ENCODE measurements around the gene DNTTIP2. TPM values are rescaled to one million over a fixed set of nuclear protein-coding genes. Genes with fewer than 3 reads are reported as not detected.
A peak's percentile ranks its signal among the peaks of the same experiment; 100 is the strongest.
"Not testable (repeated sequence)": the region's sequence is repeated elsewhere in the genome, so short reads cannot be mapped to it uniquely, and the experiment has no call there.

The DNTTIP2 gene
- total and polyA plus RNA-seq, 9 of the 15 experiments (the other 6 are each of a cell fraction or from before 2014, with no cell fraction given), result 50.4 to 138 (median 97.0) TPM

- in situ Hi-C loops (cut with MboI); CTCF ChIA-PET (ENCODE audit: low intra/inter-chr PET ratio); H3K4me2 ChIP-seq (ENCODE audit: insufficient read depth, low read length); FAIRE-seq; H3K9me1 ChIP-seq (ENCODE audit: control insufficient read depth, insufficient read depth, low read length); H3K9ac ChIP-seq (ENCODE audit: insufficient read depth in 1 of 2, low read depth in 2 of 2, low read length in 2 of 2); ATAC-seq; BruUV-seq (replicated peaks); H3K9me3 ChIP-seq (replicated peaks; ENCODE audit: control insufficient read depth, insufficient read depth, low read depth, low read length); DNase-seq (ENCODE audit: extremely low read depth in 1 of 4, low spot score in 3 of 4); H3K27ac ChIP-seq (ENCODE audit: extremely low read depth, low read depth, low read length); intact Hi-C loops (cut with micrococcal nuclease); H2AFZ ChIP-seq (ENCODE audit: low read depth, low read length); H3K27me3 ChIP-seq (ENCODE audit: control insufficient read depth in 2 of 2, insufficient read depth in 2 of 2, low read length in 2 of 2); H3K4me3 ChIP-seq; POLR2A ChIA-PET: not testable (repeated sequence)
- Histone ChIP-seq H3K36me3 (ENCODE audit: control insufficient read depth, insufficient read depth, low read length) (peaks cover 12% of the 10 kb centered on the region; the same call in 2 of the 3 replicates), H3K79me2 (ENCODE audit: control insufficient read depth, insufficient read depth, low read length) (peaks cover 40% of the 10 kb centered on the region), H3K4me1 (replicated peaks in 1 of 2; ENCODE audit: control insufficient read depth in 2 of 2, insufficient read depth in 2 of 2, low read length in 2 of 2) (peaks cover 9 to 11% of the 10 kb centered on the region in 2 experiments; a peak in 3 of 5 replicates), H4K20me1 (replicated peaks; ENCODE audit: control insufficient read depth, insufficient read depth, low read length) (peaks cover 15% of the 10 kb centered on the region)
- WGBS (ENCODE audit: insufficient coverage, low coverage, missing lambda C conversion rate), result 73% methylated on average over 3 of the region's 3 CpGs
- TF ChIP-seq SMARCA5 (IDR thresholded peaks at IDR 0.05) (0 out of 2 replicates have a peak, but pooled peaks have one; percentile 37), KDM1A (IDR thresholded peaks at IDR 0.05) (peak; percentile 7 to 53; a peak in 1 of 4 replicates), BCOR (IDR thresholded peaks at IDR 0.05) (peak; percentile 79), ZNF146 (CRISPR knock-in tag; IDR thresholded peaks at IDR 0.05; ENCODE audit: unreplicated experiment) (peak; percentile 93), RBM25 (IDR thresholded peaks at IDR 0.05; ENCODE audit: low read depth, low read length, severe bottlenecking) (peak; percentile 53)
Measured at GRCh38 chr1:93910880-93911279, 31.9 kb upstream of the DNTTIP2 start.

- ChIA-PET CTCF (ENCODE audit: low intra/inter-chr PET ratio) (no interaction called here), POLR2A (interaction anchor here (0.8 to 1.2 kb wide), 3 partner anchors 9 to 239 kb away, joined by 3 to 5 read pairs (median 3); no protein-coding TSS in a partner anchor)
- ATAC-seq (no peak), FAIRE-seq (no peak), DNase-seq (ENCODE audit: extremely low read depth in 1 of 4, low spot score in 3 of 4) (no peak)
- Histone ChIP-seq H3K9me1 (ENCODE audit: control insufficient read depth, insufficient read depth, low read length) (no peaks in the 10 kb centered on the region), H3K27ac (ENCODE audit: extremely low read depth, low read depth, low read length) (peak overlapping the region; percentile 93), H3K79me2 (ENCODE audit: control insufficient read depth, insufficient read depth, low read length) (peaks cover 46% of the 10 kb centered on the region), H3K36me3 (ENCODE audit: control insufficient read depth, insufficient read depth, low read length) (peaks cover 14% of the 10 kb centered on the region; the same call in 2 of the 3 replicates), H3K9me3 (replicated peaks; ENCODE audit: control insufficient read depth, insufficient read depth, low read depth, low read length) (peaks cover 2% of the 10 kb centered on the region; the same call in 1 of the 2 replicates), H3K4me1 (replicated peaks in 1 of 2; ENCODE audit: control insufficient read depth in 2 of 2, insufficient read depth in 2 of 2, low read length in 2 of 2) (peaks cover 9 to 17% of the 10 kb centered on the region in 2 experiments; a peak in 4 of 5 replicates), H3K27me3 (ENCODE audit: control insufficient read depth in 2 of 2, insufficient read depth in 2 of 2, low read length in 2 of 2) (no peaks in the 10 kb centered on the region), H4K20me1 (replicated peaks; ENCODE audit: control insufficient read depth, insufficient read depth, low read length) (peaks cover 15% of the 10 kb centered on the region), H2AFZ (ENCODE audit: low read depth, low read length) (peak overlapping the region; percentile 100), H3K4me2 (ENCODE audit: insufficient read depth, low read length) (peak overlapping the region; percentile 86), H3K9ac (ENCODE audit: insufficient read depth in 1 of 2, low read depth in 2 of 2, low read length in 2 of 2) (peak overlapping the region in 1 of 2 experiments; percentile 83; a peak in 2 of 4 replicates), H3K4me3 (peak overlapping the region; percentile 98; the same call in 1 of the 2 replicates)
- intact Hi-C loops (cut with micrococcal nuclease) (no loop called here), in situ Hi-C loops (cut with MboI) (no loop called here)
- 79% methylated on average over 3 of the region's 4 CpGs for WGBS (ENCODE audit: insufficient coverage, low coverage, missing lambda C conversion rate)
- BruUV-seq (replicated peaks), result no TSS peak
- no peak for TF ChIP-seq DNMT1 (IDR thresholded peaks at IDR 0.05)
- TF ChIP-seq CHCHD3 (CRISPR knock-in tag; IDR thresholded peaks at IDR 0.05), result no peak
- TF ChIP-seq SNRNP70 (optimal IDR thresholded peaks at IDR 0.05; ENCODE audit: low read depth, low read length), result no peak
- no peak for TF ChIP-seq TCF15 (CRISPR knock-in tag; IDR thresholded peaks at IDR 0.05)
- no peak for TF ChIP-seq MLX (CRISPR knock-in tag; conservative IDR thresholded peaks at IDR 0.05)
- no peak for TF ChIP-seq POLR2AphosphoS5 (IDR thresholded peaks at IDR 0.05; ENCODE audit: control insufficient read depth, insufficient read depth, low read depth, low read length)
- no peak for TF ChIP-seq EP400 (IDR thresholded peaks at IDR 0.05)
- no peak for TF ChIP-seq ZNF239 (CRISPR knock-in tag; IDR thresholded peaks at IDR 0.05)
- no peak for TF ChIP-seq CBFA2T2 (conservative IDR thresholded peaks at IDR 0.05)
- TF ChIP-seq RFX5 (IDR thresholded peaks at IDR 0.05; ENCODE audit: low read depth, low read length), result no peak
- TF ChIP-seq ETV6 (IDR thresholded peaks at IDR 0.05; ENCODE audit: borderline replicate concordance in 1 of 2, low read depth in 2 of 2, low read length in 1 of 2), result no peak
- TF ChIP-seq ETV6 (CRISPR knock-in tag; IDR thresholded peaks at IDR 0.05; ENCODE audit: borderline replicate concordance), result no peak
- TF ChIP-seq ZFPM2 (CRISPR knock-in tag; IDR thresholded peaks at IDR 0.05), result no peak
Measured at GRCh38 chr1:93910305-93910704, 31.3 kb upstream of the DNTTIP2 start.

All from K562 (cell line).